ENCODE results near the gene ZBTB40. TPM values are rescaled to one million over a fixed set of nuclear protein-coding genes. Genes with fewer than 3 reads are reported as not detected.

Gene ZBTB40
- total and polyA plus RNA-seq, 9 of the 15 experiments (the other 6 are each of a cell fraction or from before 2014, with no cell fraction given) = 2.6 to 26.0 (median 18.8) TPM

- 0 out of 2 replicates have a peak, but pooled peaks have one; percentile 43 for TF ChIP-seq MEF2D (tag; conservative IDR thresholded peaks at IDR 0.05; ENCODE audit: low read depth)
- no peak; the same call in 1 of the 2 replicates for TF ChIP-seq CREB3 (tag; conservative IDR thresholded peaks at IDR 0.05; ENCODE audit: low read depth)
- peak; percentile 75 for TF ChIP-seq LEF1 (IDR thresholded peaks at IDR 0.05)
- peak; percentile 77 to 82 for TF ChIP-seq NRF1 (conservative IDR thresholded peaks at IDR 0.05 in 1 of 2, IDR thresholded peaks at IDR 0.05 in 1 of 2)
- TF ChIP-seq UBTF (IDR thresholded peaks at IDR 0.05; ENCODE audit: borderline replicate concordance in 1 of 2, low read depth in 2 of 2, low read length in 2 of 2) = peak; percentile 74 to 83; a peak in 1 of 4 replicates
- peak; percentile 60 for TF ChIP-seq ATF3 (IDR thresholded peaks at IDR 0.05)
- TF ChIP-seq ATF3 (CRISPR knock-in tag; conservative IDR thresholded peaks at IDR 0.05) = peak; percentile 71; the same call in 1 of the 2 replicates
- TF ChIP-seq ZNF583 (CRISPR knock-in tag; IDR thresholded peaks at IDR 0.05) = peak; percentile 73; the same call in 1 of the 2 replicates
- TF ChIP-seq BRD4 (IDR thresholded peaks at IDR 0.05) = 0 out of 2 replicates have a peak, but pooled peaks have one; percentile 48
- TF ChIP-seq HIVEP1 (CRISPR knock-in tag; IDR thresholded peaks at IDR 0.05) = 0 out of 2 replicates have a peak, but pooled peaks have one; percentile 20
- TF ChIP-seq PHB (CRISPR knock-in tag; IDR thresholded peaks at IDR 0.05) = no peak
- TF ChIP-seq NR2C2 (CRISPR knock-in tag; IDR thresholded peaks at IDR 0.05) = peak; percentile 97
- TF ChIP-seq NR2C2 (tag; IDR thresholded peaks at IDR 0.05) = peak; percentile 99
- TF ChIP-seq ARID2 (IDR thresholded peaks at IDR 0.05) = no peak
- peak; percentile 39 for TF ChIP-seq CBFA2T3 (IDR thresholded peaks at IDR 0.05)
- TF ChIP-seq ZKSCAN3 (CRISPR knock-in tag; IDR thresholded peaks at IDR 0.05) = no peak
- no peak for TF ChIP-seq SMARCE1 (IDR thresholded peaks at IDR 0.05)
- peak; percentile 89 for TF ChIP-seq NFYB (IDR thresholded peaks at IDR 0.05; ENCODE audit: extremely low read depth, insufficient read length)
- peak; percentile 92 for TF ChIP-seq CREB1 (IDR thresholded peaks at IDR 0.05)
- peak; percentile 92 for TF ChIP-seq CREB1 (CRISPR knock-in tag; IDR thresholded peaks at IDR 0.05)
- TF ChIP-seq BRCA1 (IDR thresholded peaks at IDR 0.05) = no peak
- TF ChIP-seq BRCA1 (CRISPR knock-in tag; IDR thresholded peaks at IDR 0.05) = no peak; the same call in 1 of the 2 replicates
- TF ChIP-seq HOXB6 (CRISPR knock-in tag; IDR thresholded peaks at IDR 0.05; ENCODE audit: borderline replicate concordance) = no peak
- no peak for TF ChIP-seq CBX2 (IDR thresholded peaks at IDR 0.05; ENCODE audit: insufficient read depth, low read length, poor library complexity, severe bottlenecking)
- TF ChIP-seq SMAD2 (IDR thresholded peaks at IDR 0.05; ENCODE audit: low read depth, low read length) = no peak
- peak; percentile 48; the same call in 1 of the 2 replicates for TF ChIP-seq MXI1 (IDR thresholded peaks at IDR 0.05; ENCODE audit: low read depth, low read length)
Measured at GRCh38 chr1:22451702-22452480, at the start of gene ZBTB40 (continued).

Data from K562 (cell line).